PFSK-1 (cell line): Measurements from ENCODE around the gene CTSL.

Source experiments
- FOXP2 ChIP-seq: optimal IDR thresholded peaks from 2 replicates; pipeline ENCODE3; 2011; ENCODE audit warnings: borderline replicate concordance, control low read depth, inconsistent platforms; ENCODE audit not compliant: insufficient read depth; ENCODE audit errors: extremely low read length, extremely low read depth
- POLR2AphosphoS5 ChIP-seq: IDR thresholded peaks from 2 replicates; pipeline ENCODE4 v1.6.1; 2012; ENCODE audit warnings: low read depth, mild to moderate bottlenecking, control low read depth, low read length, moderate library complexity
- REST ChIP-seq, 2 experiments: IDR thresholded peaks; 2 replicates each; pipeline versions ENCODE4 v1.6.1 to v1.8.0; 2011 to 2012; ENCODE audit warnings: low read depth in 2 of 2, low read length in 2 of 2, control low read depth in 1 of 2, inconsistent platforms in 1 of 2, mild to moderate bottlenecking in 1 of 2, moderate library complexity in 1 of 2; ENCODE audit not compliant: insufficient read depth in 1 of 2
- SIN3A ChIP-seq: IDR thresholded peaks from 2 replicates; pipeline ENCODE4 v1.6.1; 2012; ENCODE audit warnings: mild to moderate bottlenecking, low read length, moderate library complexity, borderline replicate concordance; ENCODE audit not compliant: insufficient read depth
- TAF1 ChIP-seq: IDR thresholded peaks from 2 replicates; pipeline ENCODE4 v1.6.1; 2012; ENCODE audit warnings: low read length, control low read depth, borderline replicate concordance; ENCODE audit not compliant: insufficient read depth

Gene CTSL

GRCh38 chr9:87731321-87731720 is 5.4 kb downstream of the CTSL start:
- TF ChIP-seq REST (IDR thresholded peaks at IDR 0.05; ENCODE audit: insufficient read depth in 1 of 2, low read depth in 2 of 2, low read length in 2 of 2) = no peak
- TF ChIP-seq SIN3A = no peak
- TF ChIP-seq TAF1 = no peak

- TF ChIP-seq SIN3A (no peak), TAF1 (no peak), REST (IDR thresholded peaks at IDR 0.05; ENCODE audit: insufficient read depth in 1 of 2, low read depth in 2 of 2, low read length in 2 of 2) (no peak), FOXP2 (no peak), POLR2AphosphoS5 (no peak)
Observed at GRCh38 chr9:87732344-87732743, 6.4 kb downstream of the CTSL start.

- TF ChIP-seq FOXP2 (no peak), REST (IDR thresholded peaks at IDR 0.05; ENCODE audit: insufficient read depth in 1 of 2, low read depth in 2 of 2, low read length in 2 of 2) (no peak), POLR2AphosphoS5 (no peak), TAF1 (no peak), SIN3A (no peak)
Observed at GRCh38 chr9:87732756-87733155, 6.8 kb downstream of the CTSL start.

- no peak for TF ChIP-seq FOXP2
- TF ChIP-seq SIN3A = no peak
- no peak for TF ChIP-seq POLR2AphosphoS5
- TF ChIP-seq TAF1 = no peak
- TF ChIP-seq REST (IDR thresholded peaks at IDR 0.05; ENCODE audit: insufficient read depth in 1 of 2, low read depth in 2 of 2, low read length in 2 of 2) = no peak
Observed at GRCh38 chr9:87733273-87734052, 7.5 kb downstream of the CTSL start.

GRCh38 chr9:87734106-87734505 is 8.2 kb downstream of the CTSL start:
- TF ChIP-seq FOXP2 = no peak
- TF ChIP-seq REST (IDR thresholded peaks at IDR 0.05; ENCODE audit: insufficient read depth in 1 of 2, low read depth in 2 of 2, low read length in 2 of 2) = no peak
- no peak for TF ChIP-seq SIN3A
- no peak for TF ChIP-seq POLR2AphosphoS5
- no peak for TF ChIP-seq TAF1
